CD4-positive, alpha-beta T cell (primary cell): ENCODE measurements around the gene FAM171A1. TPM values are rescaled to one million over a fixed set of nuclear protein-coding genes. Genes with fewer than 3 reads are reported as not detected.

ENCODE experiments used
- ATAC-seq: fragments of 200-7000 bp; cut with Tn5 transposase; one replicate; pipeline ENCODE4 v1.10.0; 2022; ENCODE audit warnings: mild to moderate bottlenecking; ENCODE audit not compliant: poor library complexity
- CTCF ChIA-PET: fragments of 350-600 bp; sonication (Branson Sonifier 250); formaldehyde crosslinking; loops from one replicate; lab custom pipeline; 2021; ENCODE audit warnings: antibody characterized with exemption, inconsistent platforms; lab: Charles Lee
- POLR2A ChIA-PET: fragments of 350-600 bp; sonication (Branson Sonifier 250); formaldehyde crosslinking; loops from one replicate; lab custom pipeline; 2021; ENCODE audit warnings: antibody characterized with exemption, inconsistent platforms; lab: Charles Lee
- DNase-seq, 14 experiments: peaks; one replicate each; pipeline ENCODE4 v3.0.0-alpha.2; 2013 to 2020; ENCODE audit warnings: mixed read lengths in 2 of 14
- H3K27ac ChIP-seq, 2 donors: one replicate each; pipeline versions ENCODE4 v1.5.1 to v1.7.0; 2013; ENCODE audit warnings: low read length in 2 of 2, low read depth in 1 of 2, mild to moderate bottlenecking in 1 of 2
- H3K27me3 ChIP-seq, 2 experiments: 1 replicate in 1 of 2; 2 replicates in 1 of 2; pipeline versions ENCODE4 v1.6.1 to v1.7.0; 2013; ENCODE audit warnings: low read length in 2 of 2, control low read depth in 1 of 2, mild to moderate bottlenecking in 1 of 2, moderate library complexity in 1 of 2; ENCODE audit not compliant: insufficient read depth in 2 of 2, control insufficient read depth in 1 of 2
- H3K36me3 ChIP-seq: one replicate; pipeline ENCODE4 v1.6.1; 2013; ENCODE audit warnings: low read length, control low read depth; ENCODE audit not compliant: insufficient read depth
- H3K4me1 ChIP-seq: one replicate; pipeline ENCODE4 v1.6.1; 2013; ENCODE audit warnings: low read length, control low read depth; ENCODE audit not compliant: insufficient read depth
- H3K4me3 ChIP-seq: one replicate; pipeline ENCODE4 v1.5.1; 2013; ENCODE audit warnings: mild to moderate bottlenecking, low read length, moderate library complexity
- H3K9me3 ChIP-seq, 2 experiments: 1 replicate in 1 of 2; 2 replicates in 1 of 2; pipeline versions ENCODE4 v1.6.1 to v1.7.0; 2013; ENCODE audit warnings: low read length in 2 of 2, mild to moderate bottlenecking in 2 of 2, control low read depth in 1 of 2, moderate library complexity in 1 of 2; ENCODE audit not compliant: control insufficient read depth in 1 of 2, insufficient read depth in 1 of 2
- H3K27ac Mint-ChIP-seq: one replicate; pipeline ENCODE4 v1.8.0; 2020; ENCODE audit warnings: mixed read lengths
- H3K27me3 Mint-ChIP-seq: one replicate; pipeline ENCODE4 v1.8.0; 2021; ENCODE audit warnings: mixed read lengths
- H3K36me3 Mint-ChIP-seq: one replicate; pipeline ENCODE4 v1.8.0; 2021; ENCODE audit warnings: low read depth, mixed read lengths
- H3K4me1 Mint-ChIP-seq: one replicate; pipeline ENCODE4 v1.8.0; 2021; ENCODE audit warnings: low read depth, mixed read lengths
- H3K4me3 Mint-ChIP-seq: one replicate; pipeline ENCODE4 v1.8.0; 2020; ENCODE audit warnings: mild to moderate bottlenecking, mixed read lengths
- H3K9me3 Mint-ChIP-seq: one replicate; pipeline ENCODE4 v1.8.0; 2020; ENCODE audit warnings: mixed read lengths
- CTCF ChIP-seq: fragments of 200-600 bp; IDR thresholded peaks from one replicate; pipeline ENCODE4 v1.8.0; 2022; ENCODE audit warnings: antibody characterized with exemption, mild to moderate bottlenecking
- intact Hi-C, 2 experiments: fragments of 100-400 bp; cut with DNase I in 1 of 2; cut with micrococcal nuclease in 1 of 2; formaldehyde crosslinking; loops; one replicate each; pipeline versions ENCODE4 v1.15.1 to v1.9.0; 2023 to 2025; cut with DNase I, micrococcal nuclease
- total RNA-seq, 174 experiments: library from RNA in 2 of 174; stranded (reverse) in 2 of 174; gene quantifications; one replicate each; pipeline ENCODE4 v1.2.3 and lab custom pipeline; 2021 to 2026

Gene FAM171A1
- total RNA-seq, 2 experiments from 2014 or later, result 1.8 to 2.6 TPM

DNA sequence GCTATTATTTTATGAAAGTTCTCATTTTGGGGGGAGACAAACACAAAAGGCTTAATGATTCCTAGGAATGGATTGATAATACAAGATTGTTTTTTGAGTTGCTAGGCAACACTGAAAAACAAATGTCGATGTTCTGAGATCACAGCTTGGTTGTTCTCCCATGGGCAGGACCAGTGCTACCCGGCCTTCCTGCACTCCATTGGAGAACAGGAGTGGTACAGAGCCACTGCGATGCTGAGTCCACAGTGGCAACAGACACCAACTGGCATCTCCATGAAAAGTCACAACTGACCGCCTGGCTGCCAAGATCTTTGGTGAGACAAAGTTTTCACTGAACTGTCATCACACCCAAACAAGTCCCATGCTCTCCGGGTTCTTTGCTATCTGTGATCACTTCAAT is 133.7 kb downstream of the FAM171A1 start:
- Mint-ChIP-seq H3K4me3 (no peak overlapping the region), H3K27me3 (no peaks in the 10 kb centered on the region), H3K4me1 (peaks cover 13% of the 10 kb centered on the region), H3K27ac (peak overlapping the region; percentile 69), H3K9me3 (no peaks in the 10 kb centered on the region), H3K36me3 (peaks cover 9% of the 10 kb centered on the region)
- Histone ChIP-seq H3K4me3 (no peak overlapping the region), H3K4me1 (no peaks in the 10 kb centered on the region), H3K27ac (no peak overlapping the region), H3K36me3 (no peaks in the 10 kb centered on the region), H3K27me3 (no peaks in the 10 kb centered on the region), H3K9me3 (no peaks in the 10 kb centered on the region)
- TF ChIP-seq CTCF, result no peak
- ATAC-seq (no peak), DNase-seq (no peak)
- ChIA-PET CTCF (no interaction called here), POLR2A (no interaction called here)
- intact Hi-C loops, result no loop called here

DNA sequence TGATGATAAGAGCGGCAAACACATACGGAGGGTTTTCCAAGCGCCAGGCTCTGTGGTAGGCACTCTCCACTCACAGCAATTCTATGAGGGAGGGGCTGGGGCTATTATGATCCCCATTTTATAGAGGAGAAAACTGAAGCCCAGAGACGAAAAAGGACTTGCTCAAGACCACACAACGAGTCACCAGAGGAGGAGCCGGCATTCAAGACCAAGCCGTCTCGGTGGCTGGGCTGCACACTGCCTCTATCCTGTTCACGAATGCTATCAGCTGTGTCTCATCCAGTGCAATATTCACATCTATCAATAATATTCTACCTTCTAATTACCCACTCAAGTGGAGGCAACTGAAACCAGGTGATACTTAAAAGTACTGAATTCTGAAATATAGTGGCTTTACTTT is 134.7 kb downstream of the FAM171A1 start:
- peaks cover 9% of the 10 kb centered on the region for H3K36me3 Mint-ChIP-seq
- ChIA-PET CTCF (no interaction called here), POLR2A (no interaction called here)
- no peak overlapping the region for H3K4me3 ChIP-seq
- H3K4me1 Mint-ChIP-seq, result peaks cover 17% of the 10 kb centered on the region
- no peak for ATAC-seq
- no peak overlapping the region for H3K27ac Mint-ChIP-seq
- no peaks in the 10 kb centered on the region for H3K9me3 Mint-ChIP-seq
- H3K36me3 ChIP-seq, result no peaks in the 10 kb centered on the region
- no peaks in the 10 kb centered on the region for H3K27me3 Mint-ChIP-seq
- no peak overlapping the region for H3K4me3 Mint-ChIP-seq
- no peaks in the 10 kb centered on the region for H3K9me3 ChIP-seq
- intact Hi-C loops, result no loop called here
- no peak for DNase-seq
- no peak for TF ChIP-seq CTCF
- H3K27me3 ChIP-seq, result no peaks in the 10 kb centered on the region
- no peak overlapping the region for H3K27ac ChIP-seq
- no peaks in the 10 kb centered on the region for H3K4me1 ChIP-seq

GRCh38 chr10:15232279-15232678 is 138.8 kb downstream of the FAM171A1 start:
- POLR2A ChIA-PET, result interaction anchor here (0.9 kb wide), 1 partner anchor 60 kb away, joined by 3 read pairs; no protein-coding TSS in a partner anchor
- H3K27me3 Mint-ChIP-seq, result no peaks in the 10 kb centered on the region

More at GRCh38 chr10:15232279-15232678, 138.8 kb downstream of the FAM171A1 start:
- Histone ChIP-seq H3K4me1 (no peaks in the 10 kb centered on the region), H3K36me3 (no peaks in the 10 kb centered on the region), H3K9me3 (no peaks in the 10 kb centered on the region), H3K4me3 (no peak overlapping the region), H3K27me3 (no peaks in the 10 kb centered on the region), H3K27ac (no peak overlapping the region)
- intact Hi-C loops, result no loop called here
- DNase-seq (no peak), ATAC-seq (no peak)
- no peaks in the 10 kb centered on the region for H3K9me3 Mint-ChIP-seq
- H3K4me3 Mint-ChIP-seq, result no peak overlapping the region
- H3K27ac Mint-ChIP-seq, result no peak overlapping the region
- CTCF ChIA-PET, result no interaction called here
- H3K4me1 Mint-ChIP-seq, result peaks cover 4% of the 10 kb centered on the region
- H3K36me3 Mint-ChIP-seq, result peaks cover 9% of the 10 kb centered on the region
- TF ChIP-seq CTCF, result no peak
